H9 (cell line): ENCODE results near the gene SHANK3. TPM values are rescaled to one million over a fixed set of nuclear protein-coding genes. Genes with fewer than 3 reads are reported as not detected.
"Not testable (repeated sequence)": the region's sequence is repeated elsewhere in the genome, so short reads cannot be mapped to it uniquely, and the experiment has no call there.

ENCODE experiments used
- DNase-seq: peaks from one replicate; pipeline ENCODE4 v3.0.0-alpha.2; 2017
- H2AFZ ChIP-seq: one replicate; pipeline ENCODE4 v1.6.1; 2013; ENCODE audit warnings: mild to moderate bottlenecking, low read length, control low read depth, moderate library complexity
- H2AK5ac ChIP-seq: 2 replicates; pipeline ENCODE4 v1.6.1; 2013; ENCODE audit warnings: low read length, control low read depth, mixed read lengths; ENCODE audit not compliant: insufficient read length
- H2BK120ac ChIP-seq: one replicate; pipeline ENCODE4 v1.6.1; 2013; ENCODE audit warnings: low read depth, mild to moderate bottlenecking, low read length, control low read depth, inconsistent platforms; ENCODE audit not compliant: poor library complexity, severe bottlenecking
- H2BK12ac ChIP-seq: 2 replicates; pipeline ENCODE4 v1.6.1; 2013; ENCODE audit warnings: low read length, control low read depth, mixed read lengths, low read depth; ENCODE audit not compliant: insufficient read length
- H2BK15ac ChIP-seq: 2 replicates; pipeline ENCODE4 v1.6.1; 2013; ENCODE audit warnings: low read depth, low read length, control low read depth
- H2BK20ac ChIP-seq: one replicate; pipeline ENCODE4 v1.6.1; 2013; ENCODE audit warnings: low read depth, mild to moderate bottlenecking, low read length, control low read depth, inconsistent platforms; ENCODE audit not compliant: poor library complexity, severe bottlenecking
- H2BK5ac ChIP-seq: 2 replicates; pipeline ENCODE4 v1.6.1; 2013; ENCODE audit warnings: low read length, control low read depth, mixed read lengths; ENCODE audit not compliant: insufficient read length
- H3K14ac ChIP-seq: 2 replicates; pipeline ENCODE4 v1.6.1; 2013; ENCODE audit warnings: low read length, control low read depth; ENCODE audit not compliant: insufficient read depth
- H3K18ac ChIP-seq: 2 replicates; pipeline ENCODE4 v1.6.1; 2013; ENCODE audit warnings: low read depth, mild to moderate bottlenecking, mixed read lengths, low read length, control low read depth; ENCODE audit not compliant: insufficient read length
- H3K23ac ChIP-seq: 2 replicates; pipeline ENCODE4 v1.6.1; 2013; ENCODE audit warnings: low read length, control low read depth, mixed read lengths, low read depth; ENCODE audit not compliant: insufficient read length
- H3K23me2 ChIP-seq: 2 replicates; pipeline ENCODE4 v1.6.1; 2013; ENCODE audit warnings: low read depth, mild to moderate bottlenecking, mixed read lengths, low read length, control low read depth; ENCODE audit not compliant: insufficient read length, poor library complexity, severe bottlenecking
- H3K27ac ChIP-seq: 2 replicates; pipeline ENCODE4 v1.5.1; 2013; ENCODE audit warnings: low read length, control low read depth, mixed read lengths, low read depth; ENCODE audit not compliant: insufficient read length
- H3K27me3 ChIP-seq: 2 replicates; pipeline ENCODE4 v1.6.1; 2013; ENCODE audit warnings: low read length, control low read depth, inconsistent platforms; ENCODE audit not compliant: insufficient read depth
- H3K4ac ChIP-seq: 2 replicates; pipeline ENCODE4 v1.6.1; 2013; ENCODE audit warnings: low read depth, mild to moderate bottlenecking, control low read depth, inconsistent platforms, low read length, moderate library complexity
- H3K4me1 ChIP-seq: 2 replicates; pipeline ENCODE4 v1.6.1; 2013; ENCODE audit warnings: low read length, control low read depth, inconsistent platforms; ENCODE audit not compliant: insufficient read depth
- H3K4me2 ChIP-seq: 2 replicates; pipeline ENCODE4 v1.6.1; 2013; ENCODE audit warnings: low read length, control low read depth, mixed read lengths; ENCODE audit not compliant: insufficient read length, insufficient read depth
- H3K56ac ChIP-seq: 2 replicates; pipeline ENCODE4 v1.6.1; 2013; ENCODE audit warnings: low read depth, mild to moderate bottlenecking, mixed read lengths, low read length, control low read depth; ENCODE audit not compliant: insufficient read length
- H3K79me1 ChIP-seq: 2 replicates; pipeline ENCODE4 v1.6.1; 2013; ENCODE audit warnings: low read depth, mild to moderate bottlenecking, moderate library complexity, low read length, control low read depth, inconsistent platforms; ENCODE audit not compliant: insufficient read depth, poor library complexity, severe bottlenecking
- H3K79me2 ChIP-seq: 2 replicates; pipeline ENCODE4 v1.6.1; 2013; ENCODE audit warnings: low read length, control low read depth, inconsistent platforms; ENCODE audit not compliant: insufficient read depth
- H3K9ac ChIP-seq: 2 replicates; pipeline ENCODE4 v1.6.1; 2013; ENCODE audit warnings: low read length, control low read depth, mixed read lengths; ENCODE audit not compliant: insufficient read length; ENCODE audit errors: extremely low read depth
- H3K9me3 ChIP-seq: one replicate; pipeline ENCODE4 v1.6.1; 2013; ENCODE audit warnings: low read depth, low read length, inconsistent platforms; ENCODE audit not compliant: control insufficient read depth
- H3T11ph ChIP-seq: one replicate; pipeline ENCODE4 v1.6.1; 2013; ENCODE audit warnings: mild to moderate bottlenecking, low read length, control low read depth, inconsistent platforms
- H4K20me1 ChIP-seq: one replicate; pipeline ENCODE4 v1.6.1; 2013; ENCODE audit not compliant: control insufficient read depth, insufficient read length, insufficient read depth
- H4K5ac ChIP-seq: 2 replicates; pipeline ENCODE4 v1.6.1; 2013; ENCODE audit warnings: low read depth, mild to moderate bottlenecking, mixed read lengths, low read length, control low read depth; ENCODE audit not compliant: insufficient read length
- H4K8ac ChIP-seq: replicated peaks from 2 replicates; pipeline ENCODE4 v1.6.1; 2013; ENCODE audit warnings: low read length, control low read depth, mixed read lengths, low read depth; ENCODE audit not compliant: insufficient read length
- H4K91ac ChIP-seq: 2 replicates; pipeline ENCODE4 v1.6.1; 2013; ENCODE audit warnings: low read depth, mild to moderate bottlenecking, moderate library complexity, mixed read lengths, low read length, control low read depth; ENCODE audit not compliant: insufficient read length
- H3K27ac Mint-ChIP-seq, 3 experiments: 2 replicates in 2 of 3; 3 replicates in 1 of 3; pipeline ENCODE4 v1.8.0; 2020 to 2021; ENCODE audit warnings: mixed read lengths in 3 of 3, mild to moderate bottlenecking in 1 of 3, moderate library complexity in 1 of 3
- H3K27me3 Mint-ChIP-seq: 2 replicates; pipeline ENCODE4 v1.8.0; 2021; ENCODE audit warnings: low read depth, mild to moderate bottlenecking, moderate library complexity, mixed read lengths
- H3K36me3 Mint-ChIP-seq, 3 experiments: 2 replicates in 2 of 3; 3 replicates in 1 of 3; pipeline ENCODE4 v1.8.0; 2020 to 2021; ENCODE audit warnings: low read depth in 3 of 3, mixed read lengths in 3 of 3; ENCODE audit not compliant: insufficient read depth in 1 of 3
- H3K4me1 Mint-ChIP-seq, 2 experiments: 2 replicates each; pipeline ENCODE4 v1.8.0; 2020; ENCODE audit warnings: mixed read lengths in 2 of 2
- H3K4me3 Mint-ChIP-seq, 2 experiments: 2 replicates in 1 of 2; 3 replicates in 1 of 2; pipeline ENCODE4 v1.8.0; 2020 to 2021; ENCODE audit warnings: mild to moderate bottlenecking in 2 of 2, mixed read lengths in 2 of 2, moderate library complexity in 1 of 2
- H3K9me3 Mint-ChIP-seq, 2 experiments: 2 replicates in 1 of 2; 3 replicates in 1 of 2; pipeline ENCODE4 v1.8.0; 2020; ENCODE audit warnings: mild to moderate bottlenecking in 2 of 2, mixed read lengths in 2 of 2, moderate library complexity in 1 of 2
- CTCF ChIP-seq: fragments of 200-600 bp; sonication (generic); conservative IDR thresholded peaks from 3 replicates; pipeline ENCODE4 v1.8.0; 2021; ENCODE audit warnings: antibody characterized with exemption, mild to moderate bottlenecking
- WGBS: extraction: QIAGEN DNeasy Blood & Tissue Kit; methylation state at CpG from one replicate; pipeline ENCODE4 v1.1.7; 2013; ENCODE audit warnings: missing lambda C conversion rate, low lambda C conversion rate, mixed read lengths; ENCODE audit not compliant: insufficient read length; ENCODE audit errors: extremely low coverage; 5-methylcytosine and 5-hydroxymethylcytosine counted together
- total RNA-seq: library from RNA; stranded (reverse); gene quantifications from 2 replicates; pipeline ENCODE4 v1.2.1, GENCODE V29; 2021

SHANK3 gene
- total RNA-seq, 1 experiment from 2014 or later = 8.7 TPM

- Histone ChIP-seq H2BK5ac (no peak overlapping the region), H2BK15ac (no peak overlapping the region), H3K14ac (no peak overlapping the region), H3K4ac (no peak overlapping the region), H3K9me3 (peaks cover 4% of the 10 kb centered on the region), H3K4me2 (no peak overlapping the region), H3K9ac (no peak overlapping the region), H3K23me2 (no peaks in the 10 kb centered on the region), H3K4me1 (no peaks in the 10 kb centered on the region), H4K5ac (no peak overlapping the region), H3K79me1 (no peaks in the 10 kb centered on the region), H3T11ph (no peak overlapping the region), H2AK5ac (no peak overlapping the region), H2AFZ (no peak overlapping the region), H3K23ac (no peak overlapping the region), H3K27me3 (peaks cover 3% of the 10 kb centered on the region; the same call in 1 of the 2 replicates), H3K18ac (no peak overlapping the region), H4K20me1 (no peaks in the 10 kb centered on the region), H2BK120ac (no peak overlapping the region), H2BK12ac (no peak overlapping the region), H3K56ac (no peak overlapping the region), H2BK20ac (no peak overlapping the region), H4K8ac (no peak overlapping the region), H3K79me2 (no peaks in the 10 kb centered on the region), H3K27ac (no peak overlapping the region), H4K91ac (no peak overlapping the region)
- DNase-seq = no peak
- peaks cover 0 to 1% (median 0%) of the 10 kb centered on the region in 3 experiments; a peak in 2 of 7 replicates for H3K36me3 Mint-ChIP-seq
- peaks cover 12 to 17% of the 10 kb centered on the region in 2 experiments; a peak in 4 of 5 replicates for H3K9me3 Mint-ChIP-seq
- no peak overlapping the region for H3K27ac Mint-ChIP-seq
- no peak overlapping the region for H3K4me3 Mint-ChIP-seq
- no peak for TF ChIP-seq CTCF
- H3K4me1 Mint-ChIP-seq = no peaks in the 10 kb centered on the region
- H3K27me3 Mint-ChIP-seq = peaks cover 78% of the 10 kb centered on the region
- WGBS = no CpG with 5 or more reads among the region's 4 CpGs
Measured at GRCh38 chr22:50657925-50658324, 14.7 kb upstream of the SHANK3 start.

GRCh38 chr22:50659711-50660110, 12.9 kb upstream of the SHANK3 start:
- H3K79me1 ChIP-seq, H3K36me3 Mint-ChIP-seq, H3K14ac ChIP-seq, H3K9me3 ChIP-seq, H4K5ac ChIP-seq, H3K56ac ChIP-seq, H4K91ac ChIP-seq, H3K27ac ChIP-seq, H2AK5ac ChIP-seq, H3T11ph ChIP-seq, H2BK20ac ChIP-seq, H2BK12ac ChIP-seq, H3K4me1 Mint-ChIP-seq, H3K18ac ChIP-seq, H3K27ac Mint-ChIP-seq, H3K9me3 Mint-ChIP-seq, H2BK15ac ChIP-seq, H4K20me1 ChIP-seq, H3K23me2 ChIP-seq, H3K4ac ChIP-seq, H3K27me3 ChIP-seq, H3K4me2 ChIP-seq, H3K79me2 ChIP-seq, H2BK120ac ChIP-seq, H3K4me3 Mint-ChIP-seq, H3K23ac ChIP-seq, H2AFZ ChIP-seq, H4K8ac ChIP-seq, DNase-seq, H3K4me1 ChIP-seq, H2BK5ac ChIP-seq, H3K9ac ChIP-seq: not testable (repeated sequence)
- H3K27me3 Mint-ChIP-seq = peaks cover 67% of the 10 kb centered on the region
- no CpG with 5 or more reads among the region's 7 CpGs for WGBS
